OCI-LY1 (cell line): Measurements from ENCODE around the gene AP3M1.

Source experiments
- EZH2 ChIP-seq: fragments of 200-600 bp; sonication (generic), shearing (Covaris generic); IDR thresholded peaks from 2 replicates; pipeline ENCODE4 v1.8.0; 2017; ENCODE audit warnings: borderline replicate concordance, mixed run types, mild to moderate bottlenecking, antibody characterized with exemption, low read length, moderate library complexity, mixed read lengths
- TF ChIP-seq, protein P1 (sequence below): fragments of 200-600 bp; sonication (generic), shearing (Covaris generic); IDR thresholded peaks from 2 replicates; pipeline ENCODE4 v1.5.1; 2017; ENCODE audit warnings: mild to moderate bottlenecking, antibody characterized with exemption, low read length, moderate library complexity, mixed read lengths

DNA sequence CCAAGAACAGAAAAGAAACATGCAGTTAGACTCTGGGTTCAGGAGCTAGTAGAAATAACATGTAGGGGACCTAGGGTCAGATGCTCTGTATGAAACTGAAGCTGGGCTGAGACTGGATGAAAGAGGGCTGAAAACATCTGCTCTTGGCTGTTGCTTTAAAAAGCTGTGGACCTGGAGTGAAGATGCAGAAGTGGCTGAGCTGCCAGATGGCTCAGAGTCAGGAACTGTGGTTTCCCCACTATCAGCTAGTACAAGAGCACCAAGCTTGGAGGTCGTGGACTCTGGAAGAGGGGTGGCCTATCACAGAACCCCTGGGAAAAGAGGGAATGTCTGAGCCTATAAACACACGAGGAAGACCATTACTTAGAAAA, 6.3 kb upstream of the AP3M1 start:
- TF ChIP-seq, protein P1, sequence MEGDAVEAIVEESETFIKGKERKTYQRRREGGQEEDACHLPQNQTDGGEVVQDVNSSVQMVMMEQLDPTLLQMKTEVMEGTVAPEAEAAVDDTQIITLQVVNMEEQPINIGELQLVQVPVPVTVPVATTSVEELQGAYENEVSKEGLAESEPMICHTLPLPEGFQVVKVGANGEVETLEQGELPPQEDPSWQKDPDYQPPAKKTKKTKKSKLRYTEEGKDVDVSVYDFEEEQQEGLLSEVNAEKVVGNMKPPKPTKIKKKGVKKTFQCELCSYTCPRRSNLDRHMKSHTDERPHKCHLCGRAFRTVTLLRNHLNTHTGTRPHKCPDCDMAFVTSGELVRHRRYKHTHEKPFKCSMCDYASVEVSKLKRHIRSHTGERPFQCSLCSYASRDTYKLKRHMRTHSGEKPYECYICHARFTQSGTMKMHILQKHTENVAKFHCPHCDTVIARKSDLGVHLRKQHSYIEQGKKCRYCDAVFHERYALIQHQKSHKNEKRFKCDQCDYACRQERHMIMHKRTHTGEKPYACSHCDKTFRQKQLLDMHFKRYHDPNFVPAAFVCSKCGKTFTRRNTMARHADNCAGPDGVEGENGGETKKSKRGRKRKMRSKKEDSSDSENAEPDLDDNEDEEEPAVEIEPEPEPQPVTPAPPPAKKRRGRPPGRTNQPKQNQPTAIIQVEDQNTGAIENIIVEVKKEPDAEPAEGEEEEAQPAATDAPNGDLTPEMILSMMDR: no peak
- no peak for TF ChIP-seq EZH2
